D721Med (cell line): ENCODE results near the gene DPYSL5.

Source experiments
- DNase-seq: peaks from one replicate; pipeline ENCODE4 v3.0.0; 2011; ENCODE audit warnings: low spot score; ENCODE audit not compliant: insufficient read length
- FAIRE-seq: peaks from 2 replicates; lab custom pipeline; 2011; peaks lifted over from hg19 to GRCh38; lab: Jason Lieb, UNC
- CTCF ChIP-seq: IDR thresholded peaks from 2 replicates; pipeline ENCODE4 v1.5.1; 2012; ENCODE audit warnings: mild to moderate bottlenecking, control low read depth; ENCODE audit not compliant: insufficient read depth; ENCODE audit errors: missing control alignments

The DPYSL5 gene

DNA sequence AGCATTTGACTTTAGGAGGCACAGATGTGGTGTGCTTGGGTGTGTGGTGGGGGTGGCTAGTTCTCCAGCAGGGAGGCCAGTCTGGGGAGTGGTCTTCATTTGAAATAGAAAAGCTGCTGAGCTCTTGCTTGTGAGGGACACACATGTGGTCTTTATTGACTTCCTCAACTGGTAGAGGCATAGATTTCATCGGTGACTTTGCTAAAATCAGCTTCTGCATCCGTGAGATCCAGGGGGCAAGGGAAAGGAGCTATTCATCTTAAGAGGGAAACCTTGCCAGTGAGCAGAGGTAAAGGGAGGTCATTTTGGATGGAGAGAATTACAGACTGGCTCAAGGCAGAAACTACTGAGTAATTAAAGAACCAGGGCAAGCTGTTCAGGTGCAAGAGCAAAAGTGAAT is 127.2 kb downstream of the DPYSL5 start:
- FAIRE-seq = no peak
- TF ChIP-seq CTCF = no peak
- DNase-seq = no peak

- TF ChIP-seq CTCF = no peak
- DNase-seq = no peak
- no peak for FAIRE-seq
Observed at GRCh38 chr2:26975656-26976055, 127.7 kb downstream of the DPYSL5 start.

- FAIRE-seq = no peak
- TF ChIP-seq CTCF = no peak
- DNase-seq = no peak
Observed at GRCh38 chr2:26976237-26976636, 128.3 kb downstream of the DPYSL5 start.

DNA sequence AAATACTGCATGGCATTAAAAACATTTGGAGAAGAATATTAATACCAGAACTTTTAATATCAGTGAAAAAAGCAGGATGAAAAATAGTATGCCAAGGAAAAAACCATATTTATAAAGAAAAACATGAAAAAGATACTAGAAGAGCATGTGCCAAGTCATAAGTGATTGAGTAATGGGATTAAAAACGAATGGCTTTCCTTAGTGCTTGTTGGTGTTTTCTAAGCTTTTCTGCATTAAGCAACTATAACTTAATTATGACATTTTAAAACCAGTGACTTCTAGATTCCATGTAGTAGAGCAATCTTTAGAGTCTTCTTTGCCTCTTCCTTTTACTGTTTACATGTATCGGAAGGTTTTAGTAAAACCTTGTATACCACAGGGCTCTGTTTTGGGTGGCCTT is 129.1 kb downstream of the DPYSL5 start:
- no peak for FAIRE-seq
- DNase-seq = no peak
- no peak for TF ChIP-seq CTCF

GRCh38 chr2:26978061-26978596 is 130.2 kb downstream of the DPYSL5 start:
- DNase-seq (no peak), FAIRE-seq (no peak)
- TF ChIP-seq CTCF = no peak

DNA sequence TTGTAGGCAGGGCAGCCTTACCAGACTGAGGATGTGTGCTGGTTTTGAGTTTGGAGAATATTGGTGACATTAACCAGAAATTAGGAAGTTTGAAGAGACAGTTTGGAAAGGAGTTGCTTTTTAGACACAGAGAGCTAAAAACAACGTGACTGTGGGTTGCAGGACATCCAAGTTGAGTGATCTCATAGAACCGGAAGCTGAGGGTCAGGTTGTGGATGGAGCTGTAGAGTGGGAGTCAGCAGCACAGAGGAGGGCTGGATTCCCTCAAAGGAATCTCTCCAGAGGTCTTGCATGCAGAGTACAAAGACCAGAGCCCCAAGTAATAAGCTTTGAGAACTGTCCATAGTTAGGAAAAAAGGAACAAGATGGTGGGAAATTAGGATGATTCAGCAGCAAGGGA is 131.8 kb downstream of the DPYSL5 start:
- no peak for DNase-seq
- TF ChIP-seq CTCF = no peak
- no peak for FAIRE-seq

DNA sequence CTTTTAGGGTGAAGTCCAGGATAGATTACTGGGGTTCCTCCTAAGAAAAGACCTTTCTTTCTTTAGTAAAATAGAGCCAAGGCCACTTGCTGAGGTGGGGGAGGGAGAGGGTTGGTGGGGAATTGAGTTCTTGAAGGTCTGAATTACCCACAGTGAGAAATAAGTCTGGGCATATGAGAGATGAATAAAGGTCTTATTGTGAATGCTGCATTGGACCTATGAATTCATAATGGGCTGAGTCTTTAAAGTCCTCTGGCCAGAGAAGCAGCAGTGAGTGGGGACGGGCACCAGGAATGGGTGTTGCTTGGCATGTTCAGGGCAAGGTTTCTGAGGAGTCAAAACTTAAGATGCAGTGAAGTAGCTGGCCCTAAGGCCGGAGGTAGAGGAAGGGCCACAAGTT is 133.0 kb downstream of the DPYSL5 start:
- TF ChIP-seq CTCF = no peak
- no peak for DNase-seq
- FAIRE-seq = no peak
